Neural cell (in vitro differentiated cells): ENCODE data around the gene KCNJ10.

Source experiments
- POLR2AphosphoS5 ChIP-seq: IDR thresholded peaks from 2 replicates; pipeline ENCODE4 v1.6.1; 2012
- TF ChIP-seq, protein P1 (sequence below): IDR thresholded peaks from 2 replicates; pipeline ENCODE4 v1.6.1; 2012; ENCODE audit warnings: borderline replicate concordance
- TF ChIP-seq, protein P2 (sequence below): fragments of 450-650 bp; IDR thresholded peaks from 2 replicates; pipeline ENCODE4 v1.5.1; 2014; ENCODE audit warnings: antibody characterized with exemption, mild to moderate bottlenecking, moderate library complexity; ENCODE audit not compliant: poor library complexity, severe bottlenecking

GRCh38 chr1:160021376-160022074 lies 48.4 kb downstream of the KCNJ10 start:
- TF ChIP-seq, protein P1, sequence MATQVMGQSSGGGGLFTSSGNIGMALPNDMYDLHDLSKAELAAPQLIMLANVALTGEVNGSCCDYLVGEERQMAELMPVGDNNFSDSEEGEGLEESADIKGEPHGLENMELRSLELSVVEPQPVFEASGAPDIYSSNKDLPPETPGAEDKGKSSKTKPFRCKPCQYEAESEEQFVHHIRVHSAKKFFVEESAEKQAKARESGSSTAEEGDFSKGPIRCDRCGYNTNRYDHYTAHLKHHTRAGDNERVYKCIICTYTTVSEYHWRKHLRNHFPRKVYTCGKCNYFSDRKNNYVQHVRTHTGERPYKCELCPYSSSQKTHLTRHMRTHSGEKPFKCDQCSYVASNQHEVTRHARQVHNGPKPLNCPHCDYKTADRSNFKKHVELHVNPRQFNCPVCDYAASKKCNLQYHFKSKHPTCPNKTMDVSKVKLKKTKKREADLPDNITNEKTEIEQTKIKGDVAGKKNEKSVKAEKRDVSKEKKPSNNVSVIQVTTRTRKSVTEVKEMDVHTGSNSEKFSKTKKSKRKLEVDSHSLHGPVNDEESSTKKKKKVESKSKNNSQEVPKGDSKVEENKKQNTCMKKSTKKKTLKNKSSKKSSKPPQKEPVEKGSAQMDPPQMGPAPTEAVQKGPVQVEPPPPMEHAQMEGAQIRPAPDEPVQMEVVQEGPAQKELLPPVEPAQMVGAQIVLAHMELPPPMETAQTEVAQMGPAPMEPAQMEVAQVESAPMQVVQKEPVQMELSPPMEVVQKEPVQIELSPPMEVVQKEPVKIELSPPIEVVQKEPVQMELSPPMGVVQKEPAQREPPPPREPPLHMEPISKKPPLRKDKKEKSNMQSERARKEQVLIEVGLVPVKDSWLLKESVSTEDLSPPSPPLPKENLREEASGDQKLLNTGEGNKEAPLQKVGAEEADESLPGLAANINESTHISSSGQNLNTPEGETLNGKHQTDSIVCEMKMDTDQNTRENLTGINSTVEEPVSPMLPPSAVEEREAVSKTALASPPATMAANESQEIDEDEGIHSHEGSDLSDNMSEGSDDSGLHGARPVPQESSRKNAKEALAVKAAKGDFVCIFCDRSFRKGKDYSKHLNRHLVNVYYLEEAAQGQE = no peak
- TF ChIP-seq, protein P2, sequence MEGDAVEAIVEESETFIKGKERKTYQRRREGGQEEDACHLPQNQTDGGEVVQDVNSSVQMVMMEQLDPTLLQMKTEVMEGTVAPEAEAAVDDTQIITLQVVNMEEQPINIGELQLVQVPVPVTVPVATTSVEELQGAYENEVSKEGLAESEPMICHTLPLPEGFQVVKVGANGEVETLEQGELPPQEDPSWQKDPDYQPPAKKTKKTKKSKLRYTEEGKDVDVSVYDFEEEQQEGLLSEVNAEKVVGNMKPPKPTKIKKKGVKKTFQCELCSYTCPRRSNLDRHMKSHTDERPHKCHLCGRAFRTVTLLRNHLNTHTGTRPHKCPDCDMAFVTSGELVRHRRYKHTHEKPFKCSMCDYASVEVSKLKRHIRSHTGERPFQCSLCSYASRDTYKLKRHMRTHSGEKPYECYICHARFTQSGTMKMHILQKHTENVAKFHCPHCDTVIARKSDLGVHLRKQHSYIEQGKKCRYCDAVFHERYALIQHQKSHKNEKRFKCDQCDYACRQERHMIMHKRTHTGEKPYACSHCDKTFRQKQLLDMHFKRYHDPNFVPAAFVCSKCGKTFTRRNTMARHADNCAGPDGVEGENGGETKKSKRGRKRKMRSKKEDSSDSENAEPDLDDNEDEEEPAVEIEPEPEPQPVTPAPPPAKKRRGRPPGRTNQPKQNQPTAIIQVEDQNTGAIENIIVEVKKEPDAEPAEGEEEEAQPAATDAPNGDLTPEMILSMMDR = no peak
- TF ChIP-seq POLR2AphosphoS5 = no peak
